ENCODE measurements around the gene ALS2.

GRCh38 chr2:201696151-201696659 lies 84.5 kb downstream of the ALS2 start:
- TF ChIP-seq CTCF (conservative IDR thresholded peaks at IDR 0.05; ENCODE audit: low read length) (no peak), EZH2phosphoT487 (IDR thresholded peaks at IDR 0.05; ENCODE audit: borderline replicate concordance, low read depth, low read length) (no peak)
